CD4-positive, alpha-beta T cell treated with Interleukin-6 for 4 hours (primary cell): ENCODE results near the gene DNAJC3.
A peak's percentile ranks its signal among the peaks of the same experiment; 100 is the strongest.
"Not testable (repeated sequence)": the region's sequence is repeated elsewhere in the genome, so short reads cannot be mapped to it uniquely, and the experiment has no call there.

ENCODE experiments used
- DNase-seq: peaks from one replicate; pipeline ENCODE4 v3.0.0-alpha.2; 2020; ENCODE audit warnings: mixed read lengths

The DNAJC3 gene

GRCh38 chr13:95676105-95676761 is 706 bp upstream of the DNAJC3 start:
- DNase-seq = peak; percentile 45

DNA sequence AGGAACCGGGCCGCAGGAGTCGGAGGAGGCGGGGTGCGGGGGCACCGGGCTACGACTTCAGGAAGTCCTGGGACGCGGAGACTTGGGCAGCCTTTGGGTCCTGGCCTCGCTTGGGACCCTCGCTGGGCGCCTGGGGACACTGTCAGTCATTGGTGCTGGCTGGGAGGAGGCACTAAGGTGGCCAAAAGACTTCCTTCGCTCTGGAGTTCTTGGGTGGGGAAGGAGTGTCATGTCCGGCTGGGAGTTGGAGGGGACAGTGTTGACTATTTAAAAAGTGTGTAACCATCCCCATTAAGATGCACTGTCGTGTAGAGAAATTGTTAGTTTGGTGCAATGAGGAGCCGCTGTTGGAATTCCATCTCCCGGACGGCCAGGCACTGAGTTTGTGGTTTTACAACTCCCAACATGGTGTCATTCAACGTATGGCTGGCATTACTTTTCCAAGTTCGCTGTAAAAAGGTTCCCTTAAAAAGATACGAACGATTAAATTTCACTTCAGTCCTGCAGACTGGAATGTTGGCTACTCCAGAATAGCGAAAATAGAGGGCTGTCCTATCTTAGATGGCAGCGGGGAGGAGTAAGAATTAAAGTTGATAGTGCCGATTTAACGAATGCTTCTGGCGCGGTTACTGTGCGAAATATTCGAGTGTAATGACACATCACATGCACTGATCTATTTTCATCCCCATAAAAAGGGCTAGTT is 776 bp downstream of the DNAJC3 start:
- peak; percentile 14 for DNase-seq

- no peak for DNase-seq
These were observed 2.0 kb downstream of the DNAJC3 start for GRCh38 chr13:95678967-95679366.

DNA sequence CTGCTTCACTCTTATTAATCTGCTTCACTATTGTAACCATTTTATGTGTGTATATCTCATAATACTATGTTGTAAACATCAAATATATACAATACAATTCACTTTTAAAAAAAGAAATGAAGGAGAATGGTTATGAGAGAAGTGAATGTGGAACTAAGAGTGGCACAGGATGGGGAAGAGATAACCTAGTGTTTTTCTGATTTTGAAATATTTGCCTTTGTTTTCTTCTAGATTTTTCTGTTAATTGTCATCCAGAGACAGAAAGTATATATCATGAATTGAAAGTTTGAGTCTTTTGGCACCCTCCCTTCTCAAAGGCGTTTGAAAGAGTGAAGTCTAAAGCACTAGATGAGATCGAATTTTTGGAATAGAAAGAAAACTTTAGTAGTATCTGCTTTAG is 2.8 kb downstream of the DNAJC3 start:
- no peak for DNase-seq

GRCh38 chr13:95684418-95684817 is 7.5 kb downstream of the DNAJC3 start:
- no peak for DNase-seq

GRCh38 chr13:95684960-95685359 is 8.0 kb downstream of the DNAJC3 start:
- not testable (repeated sequence) for DNase-seq

GRCh38 chr13:95689582-95689926 is 12.6 kb downstream of the DNAJC3 start:
- no peak for DNase-seq

DNA sequence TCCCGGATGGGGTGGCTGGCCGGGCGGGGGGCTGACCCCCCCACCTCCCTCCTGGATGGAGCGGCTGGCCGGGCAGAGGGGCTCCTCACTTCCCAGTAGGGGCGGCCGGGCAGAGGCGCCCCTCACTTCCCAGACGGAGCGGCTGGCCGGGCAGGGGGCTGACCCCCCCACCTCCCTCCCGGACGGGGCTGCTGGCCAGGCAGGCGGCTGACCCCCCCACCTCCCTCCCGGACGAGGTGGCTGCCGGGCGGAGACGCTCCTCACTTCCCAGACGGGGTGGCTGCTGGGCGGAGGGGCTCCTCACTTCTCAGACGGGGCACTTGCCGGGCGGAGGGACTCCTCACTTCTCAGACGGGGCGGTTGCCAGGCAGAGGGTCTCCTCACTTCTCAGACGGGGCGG is 14.0 kb downstream of the DNAJC3 start:
- DNase-seq = not testable (repeated sequence)

- DNase-seq = no peak
These were observed 20.2 kb downstream of the DNAJC3 start for GRCh38 chr13:95697052-95697680.

GRCh38 chr13:95698047-95698749 is 21.3 kb downstream of the DNAJC3 start:
- no peak for DNase-seq

DNA sequence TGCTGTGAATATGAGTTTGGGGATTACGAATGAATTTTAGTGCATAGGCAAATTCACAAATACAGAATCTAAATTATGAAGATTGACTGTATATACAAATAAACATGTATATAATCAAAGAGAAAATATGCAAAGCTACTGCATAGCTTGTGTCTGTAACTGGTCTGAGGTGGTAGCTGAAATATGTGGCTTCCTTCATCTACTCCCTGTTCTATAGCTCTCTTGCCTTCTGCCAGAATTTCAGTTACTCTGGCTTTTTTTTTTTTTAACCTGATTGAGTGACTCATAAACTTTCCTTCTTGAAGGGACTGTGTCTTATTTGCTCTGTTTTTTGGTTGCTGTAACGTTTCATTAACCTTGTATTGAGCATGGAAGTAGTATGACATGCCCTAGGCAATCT is 26.6 kb downstream of the DNAJC3 start:
- no peak for DNase-seq

GRCh38 chr13:95704510-95704909 is 27.6 kb downstream of the DNAJC3 start:
- no peak for DNase-seq

DNA sequence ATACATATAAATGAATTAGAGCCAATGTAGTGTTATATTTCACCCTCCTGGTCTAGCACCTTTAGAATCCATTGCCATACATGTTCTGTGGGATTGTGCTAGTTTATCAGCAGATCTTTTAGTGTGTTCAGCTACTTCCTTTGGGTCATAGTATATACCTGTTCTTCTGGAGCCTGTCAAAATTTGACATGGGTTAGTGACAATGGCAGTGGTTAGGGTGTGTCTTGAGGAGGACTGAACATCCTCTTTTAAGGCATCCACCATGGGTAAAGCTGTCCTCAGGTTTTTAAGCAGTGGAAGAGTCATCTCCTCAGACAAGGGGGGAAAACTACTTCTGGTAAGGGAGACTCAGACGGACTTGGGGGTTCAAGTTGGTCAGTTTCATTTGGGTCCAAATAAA is 29.4 kb downstream of the DNAJC3 start:
- no peak for DNase-seq

GRCh38 chr13:95707035-95707434 is 30.1 kb downstream of the DNAJC3 start:
- peak; percentile 8 for DNase-seq

DNA sequence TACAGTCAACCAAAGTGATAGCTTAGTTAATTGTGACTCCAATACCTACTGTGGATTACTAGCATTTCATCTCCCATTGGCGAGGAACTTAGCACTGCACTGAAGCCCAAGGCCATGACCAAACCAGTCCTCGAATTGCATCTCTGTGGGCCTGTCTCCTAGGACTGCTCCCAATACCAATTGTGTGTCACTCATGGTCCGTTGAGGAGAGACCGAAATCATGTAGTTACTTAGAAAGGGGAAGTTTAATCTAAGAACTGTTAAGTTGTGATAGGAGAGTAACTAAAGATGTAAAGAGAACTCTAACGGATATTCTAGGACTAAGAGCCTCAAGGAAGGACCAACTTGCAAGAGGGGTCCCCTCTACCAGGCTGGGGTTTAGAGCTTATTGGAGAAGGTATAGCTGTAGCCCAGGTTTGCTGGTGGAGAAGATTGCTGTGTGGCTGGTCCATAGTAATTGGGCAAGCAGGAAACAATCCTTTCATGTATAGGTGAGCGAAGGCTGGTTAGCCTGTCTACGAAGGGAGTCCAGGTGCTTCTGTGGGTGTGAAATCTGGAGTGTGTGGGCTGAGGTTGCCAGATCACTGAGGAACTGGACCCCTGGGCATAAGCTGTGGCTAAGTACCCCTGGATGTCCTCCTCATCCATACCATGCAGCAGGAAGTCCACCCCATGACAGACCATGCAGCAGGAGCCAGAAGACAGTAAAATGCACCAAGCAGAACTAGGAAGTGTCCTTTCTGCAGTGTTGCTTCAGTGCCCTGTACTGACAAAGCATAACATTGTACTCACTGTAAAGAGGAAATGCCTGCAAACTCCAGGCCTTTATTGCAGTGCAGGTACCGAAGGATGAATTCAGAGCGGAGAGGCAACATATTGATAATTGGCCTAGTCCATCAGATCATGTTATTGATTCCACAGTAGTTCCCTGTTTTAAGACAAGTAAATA is 30.8 kb downstream of the DNAJC3 start:
- no peak for DNase-seq

- DNase-seq = no peak
These were observed 31.4 kb downstream of the DNAJC3 start for GRCh38 chr13:95708391-95708774.

DNA sequence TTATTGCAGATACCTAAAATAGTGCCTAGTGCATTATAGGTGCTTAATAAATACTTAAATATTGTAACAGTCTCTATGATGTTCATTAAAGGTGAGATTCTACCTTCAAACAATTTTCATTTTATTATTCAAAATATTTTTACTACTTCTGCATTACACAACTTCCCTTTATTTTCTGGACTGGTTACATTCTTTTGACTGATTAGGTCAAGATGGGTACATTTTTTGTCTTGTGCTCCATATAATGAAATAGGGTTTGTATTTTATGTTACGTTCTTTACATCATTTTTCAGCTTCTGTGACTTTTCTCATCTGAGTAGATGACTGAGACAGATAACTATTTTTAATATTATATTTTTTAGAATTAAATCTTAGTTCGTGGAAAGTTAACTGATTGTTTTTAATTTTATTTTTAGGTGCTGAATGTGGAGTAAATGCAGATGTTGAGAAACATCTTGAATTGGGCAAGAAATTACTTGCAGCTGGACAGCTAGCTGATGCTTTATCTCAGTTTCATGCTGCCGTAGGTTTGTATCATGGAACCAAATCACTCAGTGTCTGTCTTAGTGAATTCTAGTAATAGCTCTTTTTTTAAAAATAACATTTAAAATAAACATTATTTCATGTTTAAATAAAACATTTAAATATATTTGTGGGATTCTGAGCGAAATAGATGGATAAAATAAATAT is 32.0 kb downstream of the DNAJC3 start:
- no peak for DNase-seq

GRCh38 chr13:95710313-95710712 is 33.4 kb downstream of the DNAJC3 start:
- DNase-seq = no peak

DNA sequence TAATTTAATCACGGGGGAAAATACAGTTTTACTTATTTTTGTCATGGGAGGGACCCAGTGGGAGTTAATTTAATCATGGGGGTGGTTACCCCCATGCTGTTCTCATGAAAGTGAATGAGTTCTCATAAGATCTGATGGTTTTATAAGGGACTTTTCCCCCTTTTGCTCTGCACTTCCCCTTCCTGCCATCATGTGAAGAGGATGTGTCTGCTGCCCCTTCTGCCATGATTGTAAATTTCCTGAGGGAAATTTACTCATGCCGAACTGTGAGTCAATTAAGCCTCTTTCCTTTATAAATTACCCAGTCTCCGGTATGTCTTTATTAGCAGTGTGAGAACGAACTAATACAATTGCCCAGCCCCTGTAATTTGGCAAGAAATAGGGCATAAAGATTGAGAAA is 35.9 kb downstream of the DNAJC3 start:
- DNase-seq = not testable (repeated sequence)

GRCh38 chr13:95713651-95714050 is 36.7 kb downstream of the DNAJC3 start:
- DNase-seq = no peak

GRCh38 chr13:95714142-95714832 is 37.3 kb downstream of the DNAJC3 start:
- DNase-seq = no peak
